ENCODE results near the gene LAMB4.

The LAMB4 gene

GRCh38 chr7:108142180-108142579, 12.0 kb upstream of the LAMB4 start:
- TF ChIP-seq CTCF (IDR thresholded peaks at IDR 0.05; ENCODE audit: low read length) (no peak), EZH2phosphoT487 (IDR thresholded peaks at IDR 0.05; ENCODE audit: low read length) (no peak), EZH2 (optimal IDR thresholded peaks at IDR 0.05; ENCODE audit: low read depth, low read length) (no peak)

GRCh38 chr7:108140671-108141070, 10.5 kb upstream of the LAMB4 start:
- Histone ChIP-seq H3K27ac (ENCODE audit: low read length) (no peak overlapping the region), H3K4me1 (ENCODE audit: low read length) (peaks cover 6% of the 10 kb centered on the region), H4K20me1 (ENCODE audit: insufficient read depth, low read length) (peaks cover 8% of the 10 kb centered on the region; the same call in 1 of the 2 replicates), H3F3A (ENCODE audit: insufficient read depth, low read length) (peaks cover 6% of the 10 kb centered on the region; the same call in 1 of the 2 replicates), H3K4me3 (ENCODE audit: low read length) (no peak overlapping the region), H3K79me2 (ENCODE audit: low read length) (no peaks in the 10 kb centered on the region), H3K27me3 (replicated peaks; ENCODE audit: insufficient read depth, low read length) (peaks cover 64% of the 10 kb centered on the region), H3K4me2 (ENCODE audit: low read depth, low read length) (no peak overlapping the region), H2AFZ (ENCODE audit: low read length) (no peak overlapping the region), H3K36me3 (replicated peaks; ENCODE audit: insufficient read depth, low read length) (no peaks in the 10 kb centered on the region), H3K9ac (ENCODE audit: low read length) (no peak overlapping the region), H3K9me2 (replicated peaks; ENCODE audit: insufficient read depth, low read length) (no peaks in the 10 kb centered on the region), H3K9me3 (replicated peaks; ENCODE audit: insufficient read depth, low read length) (no peaks in the 10 kb centered on the region)
- TF ChIP-seq EZH2phosphoT487 (IDR thresholded peaks at IDR 0.05; ENCODE audit: low read length) = no peak
- TF ChIP-seq CTCF (IDR thresholded peaks at IDR 0.05; ENCODE audit: low read length) = no peak
- TF ChIP-seq EZH2 (optimal IDR thresholded peaks at IDR 0.05; ENCODE audit: low read depth, low read length) = no peak
- no peak for DNase-seq

More at GRCh38 chr7:108142180-108142579, 12.0 kb upstream of the LAMB4 start:
- H4K20me1 ChIP-seq (ENCODE audit: insufficient read depth, low read length) = peaks cover 4% of the 10 kb centered on the region; the same call in 1 of the 2 replicates
- no peaks in the 10 kb centered on the region for H3F3A ChIP-seq (ENCODE audit: insufficient read depth, low read length)
- no peaks in the 10 kb centered on the region for H3K36me3 ChIP-seq (replicated peaks; ENCODE audit: insufficient read depth, low read length)
- H3K9me2 ChIP-seq (replicated peaks; ENCODE audit: insufficient read depth, low read length) = no peaks in the 10 kb centered on the region
- DNase-seq = no peak
- H3K9ac ChIP-seq (ENCODE audit: low read length) = no peak overlapping the region
- peaks cover 52% of the 10 kb centered on the region for H3K27me3 ChIP-seq (replicated peaks; ENCODE audit: insufficient read depth, low read length)
- H3K4me2 ChIP-seq (ENCODE audit: low read depth, low read length) = no peak overlapping the region
- no peak overlapping the region for H2AFZ ChIP-seq (ENCODE audit: low read length)
- no peaks in the 10 kb centered on the region for H3K79me2 ChIP-seq (ENCODE audit: low read length)
- no peak overlapping the region for H3K27ac ChIP-seq (ENCODE audit: low read length)
- H3K4me1 ChIP-seq (ENCODE audit: low read length) = no peaks in the 10 kb centered on the region
- no peak overlapping the region for H3K4me3 ChIP-seq (ENCODE audit: low read length)
- no peaks in the 10 kb centered on the region for H3K9me3 ChIP-seq (replicated peaks; ENCODE audit: insufficient read depth, low read length)

- Histone ChIP-seq H3K9me3 (replicated peaks; ENCODE audit: insufficient read depth, low read length) (no peaks in the 10 kb centered on the region), H3K27ac (ENCODE audit: low read length) (no peak overlapping the region), H4K20me1 (ENCODE audit: insufficient read depth, low read length) (peaks cover 14% of the 10 kb centered on the region; the same call in 1 of the 2 replicates), H3F3A (ENCODE audit: insufficient read depth, low read length) (peaks cover 14% of the 10 kb centered on the region; the same call in 1 of the 2 replicates), H3K4me2 (ENCODE audit: low read depth, low read length) (no peak overlapping the region), H3K4me1 (ENCODE audit: low read length) (peaks cover 15% of the 10 kb centered on the region), H3K36me3 (replicated peaks; ENCODE audit: insufficient read depth, low read length) (no peaks in the 10 kb centered on the region), H3K27me3 (replicated peaks; ENCODE audit: insufficient read depth, low read length) (peaks cover 69% of the 10 kb centered on the region), H3K9ac (ENCODE audit: low read length) (no peak overlapping the region), H3K9me2 (replicated peaks; ENCODE audit: insufficient read depth, low read length) (no peaks in the 10 kb centered on the region), H3K79me2 (ENCODE audit: low read length) (no peaks in the 10 kb centered on the region), H2AFZ (ENCODE audit: low read length) (no peak overlapping the region), H3K4me3 (ENCODE audit: low read length) (no peak overlapping the region)
- no peak for DNase-seq
- TF ChIP-seq EZH2 (optimal IDR thresholded peaks at IDR 0.05; ENCODE audit: low read depth, low read length) (no peak), CTCF (IDR thresholded peaks at IDR 0.05; ENCODE audit: low read length) (no peak), EZH2phosphoT487 (IDR thresholded peaks at IDR 0.05; ENCODE audit: low read length) (no peak)
Measured at GRCh38 chr7:108138911-108139310, 8.8 kb upstream of the LAMB4 start.
